ENCODE data around the gene ANKS1B.

DNA sequence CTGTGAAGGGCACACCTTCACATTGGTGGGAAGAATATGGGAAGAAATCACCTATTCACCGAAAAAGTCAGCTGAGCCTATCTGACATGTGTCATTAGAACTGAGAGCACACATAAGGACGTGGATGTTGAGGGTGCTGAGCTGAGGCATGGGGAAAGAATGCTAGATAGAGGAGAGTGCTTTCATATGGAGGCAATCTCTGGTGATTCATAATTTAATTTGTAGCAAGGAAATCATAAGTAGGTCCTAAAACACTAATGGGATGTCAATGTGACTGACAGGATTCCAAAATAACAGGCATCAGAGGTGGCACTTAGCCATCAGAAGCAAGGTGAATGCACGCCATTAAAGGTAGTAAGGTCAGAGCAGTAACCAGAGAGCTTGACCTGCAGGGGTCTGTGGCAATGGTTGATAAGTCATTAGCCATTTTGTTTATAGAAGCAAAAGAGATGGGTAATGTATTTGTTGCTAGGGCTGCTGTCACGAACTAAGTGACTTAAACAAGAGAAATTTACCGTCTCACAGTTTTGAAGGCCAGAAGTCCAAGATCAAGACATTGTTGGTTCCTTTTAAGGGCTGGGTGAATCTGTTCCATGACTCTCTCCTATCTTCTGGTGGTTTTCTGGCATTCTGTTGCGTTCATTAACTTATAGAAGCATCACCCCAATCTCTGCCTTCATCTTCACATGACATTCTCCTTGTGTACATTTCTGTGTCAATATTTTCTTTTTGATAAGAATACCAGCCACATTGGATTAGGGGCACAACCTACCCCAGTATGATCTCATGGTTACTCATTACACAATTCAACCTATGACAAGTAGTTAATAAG, 69.3 kb downstream of the ANKS1B start:
- TF ChIP-seq CREM (IDR thresholded peaks at IDR 0.05; ENCODE audit: low read depth): no peak
- TF ChIP-seq POLR2A (IDR thresholded peaks at IDR 0.05; ENCODE audit: low read depth, low read length): no peak
- TF ChIP-seq, protein P1, sequence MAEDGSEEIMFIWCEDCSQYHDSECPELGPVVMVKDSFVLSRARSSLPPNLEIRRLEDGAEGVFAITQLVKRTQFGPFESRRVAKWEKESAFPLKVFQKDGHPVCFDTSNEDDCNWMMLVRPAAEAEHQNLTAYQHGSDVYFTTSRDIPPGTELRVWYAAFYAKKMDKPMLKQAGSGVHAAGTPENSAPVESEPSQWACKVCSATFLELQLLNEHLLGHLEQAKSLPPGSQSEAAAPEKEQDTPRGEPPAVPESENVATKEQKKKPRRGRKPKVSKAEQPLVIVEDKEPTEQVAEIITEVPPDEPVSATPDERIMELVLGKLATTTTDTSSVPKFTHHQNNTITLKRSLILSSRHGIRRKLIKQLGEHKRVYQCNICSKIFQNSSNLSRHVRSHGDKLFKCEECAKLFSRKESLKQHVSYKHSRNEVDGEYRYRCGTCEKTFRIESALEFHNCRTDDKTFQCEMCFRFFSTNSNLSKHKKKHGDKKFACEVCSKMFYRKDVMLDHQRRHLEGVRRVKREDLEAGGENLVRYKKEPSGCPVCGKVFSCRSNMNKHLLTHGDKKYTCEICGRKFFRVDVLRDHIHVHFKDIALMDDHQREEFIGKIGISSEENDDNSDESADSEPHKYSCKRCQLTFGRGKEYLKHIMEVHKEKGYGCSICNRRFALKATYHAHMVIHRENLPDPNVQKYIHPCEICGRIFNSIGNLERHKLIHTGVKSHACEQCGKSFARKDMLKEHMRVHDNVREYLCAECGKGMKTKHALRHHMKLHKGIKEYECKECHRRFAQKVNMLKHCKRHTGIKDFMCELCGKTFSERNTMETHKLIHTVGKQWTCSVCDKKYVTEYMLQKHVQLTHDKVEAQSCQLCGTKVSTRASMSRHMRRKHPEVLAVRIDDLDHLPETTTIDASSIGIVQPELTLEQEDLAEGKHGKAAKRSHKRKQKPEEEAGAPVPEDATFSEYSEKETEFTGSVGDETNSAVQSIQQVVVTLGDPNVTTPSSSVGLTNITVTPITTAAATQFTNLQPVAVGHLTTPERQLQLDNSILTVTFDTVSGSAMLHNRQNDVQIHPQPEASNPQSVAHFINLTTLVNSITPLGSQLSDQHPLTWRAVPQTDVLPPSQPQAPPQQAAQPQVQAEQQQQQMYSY (CRISPR knock-in tag; IDR thresholded peaks at IDR 0.05): no peak
- no peak for TF ChIP-seq IKZF1 (conservative IDR thresholded peaks at IDR 0.05)
